Activated CD8-positive, alpha-beta memory T cell treated with anti-CD3 and anti-CD28 coated beads, Interleukin-2, amount 50 U/mL, for 48 hours (primary cell): ENCODE results near the gene MEGF11.
"Not testable (repeated sequence)": the region's sequence is repeated elsewhere in the genome, so short reads cannot be mapped to it uniquely, and the experiment has no call there.

Experiments
- DNase-seq: peaks from one replicate; pipeline ENCODE4 v3.0.0-alpha.2; 2020

MEGF11 gene

GRCh38 chr15:65869126-65869953 is 384.2 kb downstream of the MEGF11 start, which contains the start of gene RAB11A:
Gene RAB11A, plus strand, starts transcription at chr15:65869491. Its CDS starts 95 bp downstream, at chr15:65869586.
- DNase-seq: peak; percentile 100

DNA sequence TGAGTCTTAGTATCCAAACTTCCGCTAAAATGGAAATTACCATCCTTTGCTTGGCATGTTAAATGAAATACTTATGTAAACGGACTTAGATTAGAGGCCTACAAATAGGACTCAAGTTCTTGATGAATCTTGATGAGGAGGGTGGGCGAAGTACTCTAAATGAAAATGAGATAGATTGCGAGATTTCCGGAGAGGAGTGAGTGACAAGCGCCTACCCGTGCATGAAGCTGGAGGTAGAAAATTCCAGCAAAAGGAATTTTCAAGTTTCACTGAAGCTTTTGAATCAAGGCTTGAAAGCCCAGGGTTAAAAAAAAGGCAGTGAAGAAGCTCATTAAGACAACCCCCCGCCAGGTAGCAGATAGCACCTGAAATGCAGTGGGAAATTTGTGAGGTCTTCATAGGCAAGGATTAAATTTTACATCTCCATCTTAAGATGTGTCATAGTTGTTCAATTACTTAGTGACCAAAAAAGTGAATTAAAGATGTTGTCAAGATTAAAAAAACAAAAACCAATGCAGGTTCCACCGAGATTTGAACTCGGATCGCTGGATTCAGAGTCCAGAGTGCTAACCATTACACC is 384.9 kb downstream of the MEGF11 start:
- no peak for DNase-seq

DNA sequence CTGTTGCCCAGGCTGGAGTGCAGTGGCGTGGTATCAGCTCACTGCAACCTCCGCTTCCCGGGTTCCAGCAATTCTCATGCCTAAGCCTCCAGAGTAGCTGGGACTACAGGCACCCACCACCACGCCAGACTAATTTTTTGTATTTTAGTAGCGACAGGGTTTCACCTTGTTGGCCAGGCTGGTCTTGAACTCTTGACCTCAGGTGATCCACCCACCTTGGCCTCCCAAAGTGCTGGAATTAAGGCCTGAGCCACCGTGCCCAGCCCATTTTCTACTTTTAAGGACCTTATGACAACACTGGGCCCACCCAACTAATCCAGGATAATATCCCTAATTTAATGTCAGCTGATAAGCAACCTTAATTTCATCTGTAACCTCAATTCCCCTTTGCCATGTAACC is 385.6 kb downstream of the MEGF11 start:
- not testable (repeated sequence) for DNase-seq

GRCh38 chr15:65867244-65867643 is 386.3 kb downstream of the MEGF11 start:
- DNase-seq: no peak

DNA sequence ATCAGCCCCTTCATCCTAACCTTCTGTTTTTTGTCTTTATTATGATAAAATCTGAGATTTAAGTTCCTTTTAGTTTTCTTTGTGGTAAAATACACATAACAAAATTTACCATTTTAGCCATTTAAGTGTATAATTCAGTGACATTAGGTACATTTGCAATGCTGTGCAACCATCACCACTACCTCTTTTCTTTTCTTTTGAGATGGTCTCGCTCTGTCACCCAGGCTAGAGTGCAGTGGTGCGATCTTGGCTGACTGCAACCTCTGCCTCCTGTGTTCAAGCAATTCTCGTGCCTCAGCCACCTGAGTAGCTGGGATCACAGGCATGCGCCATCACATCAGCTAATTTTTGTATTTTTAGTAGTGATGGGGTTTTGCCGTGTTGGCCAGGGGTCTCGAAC is 390.4 kb downstream of the MEGF11 start:
- no peak for DNase-seq

DNA sequence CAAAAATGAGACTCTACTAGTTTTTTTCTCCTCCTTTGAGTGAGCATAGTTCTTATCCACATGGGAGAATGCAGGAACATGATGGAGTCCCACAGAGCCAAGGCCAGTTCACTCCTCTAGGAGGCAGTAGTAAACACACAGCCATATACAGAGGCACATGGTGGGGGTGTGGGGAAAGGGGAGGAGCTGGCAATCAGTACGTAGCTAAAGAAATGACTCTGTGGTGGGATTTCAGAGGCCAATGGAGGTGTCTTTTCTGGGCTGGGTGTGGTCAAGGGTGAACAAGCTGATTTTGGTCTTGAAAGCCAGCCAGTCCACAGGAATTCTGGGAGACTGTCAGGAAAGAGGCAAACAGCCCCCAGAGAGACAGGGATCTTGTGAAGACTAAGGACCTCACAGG is 390.9 kb downstream of the MEGF11 start:
- DNase-seq: peak; percentile 69

DNA sequence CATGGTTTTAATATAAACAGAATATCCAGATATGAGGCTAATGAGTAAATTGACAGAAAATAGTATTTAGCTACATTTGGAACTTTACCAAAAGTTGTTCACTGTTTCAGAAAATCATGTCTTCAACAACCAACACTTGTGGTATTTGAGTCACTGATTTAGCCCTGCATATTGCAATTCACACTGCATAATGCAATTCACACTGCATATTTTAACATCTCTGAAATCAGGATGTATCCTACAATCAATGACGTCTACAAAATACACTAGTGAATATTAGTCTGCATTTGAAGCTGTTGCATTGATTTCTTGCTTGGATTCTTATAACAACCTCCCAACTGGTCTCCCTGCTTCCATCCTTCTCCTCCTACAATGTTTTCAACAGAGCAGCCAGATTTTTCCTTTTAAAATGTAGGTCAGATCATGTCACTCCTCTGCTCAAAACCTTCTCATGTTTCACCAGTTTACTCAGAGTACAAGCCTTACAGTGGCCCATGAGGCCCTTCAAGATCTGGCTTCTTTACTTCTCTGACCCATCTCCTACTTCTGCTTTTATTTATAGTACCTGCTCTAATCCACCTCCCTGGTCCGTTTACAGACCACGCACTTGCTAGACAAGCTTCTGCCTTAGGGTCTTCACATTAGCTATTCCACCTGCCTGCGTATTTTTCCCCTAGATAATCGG is 395.7 kb downstream of the MEGF11 start:
- DNase-seq: no peak

DNA sequence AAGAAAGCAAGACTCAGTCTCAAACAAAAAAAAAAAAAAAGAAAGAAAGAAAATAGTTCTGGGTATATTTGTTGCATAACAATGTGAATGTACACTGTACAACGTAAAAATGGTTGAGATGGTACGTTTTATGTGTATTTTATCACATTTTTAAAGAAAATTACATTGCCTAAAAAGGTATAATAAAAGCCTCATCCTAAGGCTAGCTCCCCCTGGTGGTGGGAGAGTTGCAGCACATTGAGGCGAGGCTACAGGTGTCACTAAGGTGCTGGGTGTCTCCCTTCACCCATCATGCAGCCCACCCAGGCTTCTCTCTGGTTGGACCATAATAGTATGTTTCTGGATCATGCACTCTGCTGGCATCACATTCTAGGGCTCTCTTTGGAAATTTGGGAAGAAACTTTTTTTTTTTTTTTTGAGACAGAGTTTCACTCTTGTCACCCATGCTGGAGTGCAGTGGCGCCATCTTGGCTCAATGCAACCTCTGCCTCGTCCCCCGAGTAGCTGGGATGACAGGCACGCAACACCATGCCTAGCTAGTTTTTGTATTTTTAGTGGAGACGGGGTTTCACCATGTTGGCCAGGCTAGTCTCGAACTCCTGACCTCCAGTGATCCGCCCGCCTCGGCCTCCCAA is 396.6 kb downstream of the MEGF11 start:
- DNase-seq: peak; percentile 89

GRCh38 chr15:65851981-65852380 is 401.6 kb downstream of the MEGF11 start:
- no peak for DNase-seq

DNA sequence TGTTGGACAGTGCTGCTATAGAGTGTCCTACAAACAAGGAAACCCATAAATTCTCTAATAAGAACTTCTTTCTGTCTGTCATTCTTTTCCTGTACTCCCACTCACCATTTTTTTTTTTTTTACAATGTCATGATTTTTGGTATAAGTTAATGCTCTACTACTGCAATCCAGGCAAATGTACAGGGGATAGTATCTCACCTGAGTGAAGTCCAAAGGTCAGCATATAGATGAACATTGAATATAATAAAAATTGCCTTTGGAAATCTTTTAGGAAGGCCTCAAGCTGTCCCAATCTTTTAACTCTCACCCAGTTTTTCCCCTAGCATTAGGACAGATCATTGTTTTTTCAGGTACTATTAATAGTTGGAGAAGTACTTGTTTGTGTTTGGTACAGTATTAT is 405.6 kb downstream of the MEGF11 start:
- DNase-seq: no peak

DNA sequence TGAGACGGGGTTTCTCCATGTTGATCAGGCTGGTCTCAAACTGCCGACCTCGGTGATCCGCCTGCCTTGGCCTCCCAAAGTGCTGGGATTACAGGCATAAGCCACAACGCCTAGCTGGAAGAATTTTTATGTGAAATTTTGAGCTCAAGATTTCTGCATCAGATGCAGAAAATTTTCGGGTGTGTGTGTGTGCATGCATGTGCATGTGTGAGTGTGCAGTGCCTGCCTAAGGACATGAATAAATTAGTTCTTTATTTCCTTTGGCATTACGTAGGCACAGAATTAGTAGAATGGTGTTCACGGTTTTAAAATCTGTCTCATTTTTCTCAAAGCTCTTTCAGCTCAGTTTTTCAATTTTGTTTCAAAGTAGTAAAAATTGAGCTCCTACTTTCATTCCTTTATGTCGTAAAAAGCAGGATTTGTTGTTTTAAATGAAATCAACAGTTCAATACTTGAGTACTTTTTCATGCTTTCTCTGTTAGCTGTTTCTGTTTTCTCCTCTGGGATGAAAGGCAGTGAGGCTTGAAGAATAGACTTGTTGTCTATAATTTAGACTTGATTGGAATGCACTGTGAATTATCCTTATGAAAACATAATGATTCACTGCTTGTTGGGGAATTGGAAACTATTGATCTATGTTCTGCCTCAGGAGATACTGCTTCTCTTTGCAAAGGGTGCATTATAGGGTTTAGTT is 407.6 kb downstream of the MEGF11 start:
- no peak for DNase-seq
